Mesodermal cell (in vitro differentiated cells): ENCODE data around the gene COL6A2.

Experiments used
- H3K27ac ChIP-seq: 2 replicates; pipeline ENCODE4 v1.7.0; 2013; ENCODE audit warnings: mild to moderate bottlenecking, low read depth, low read length, moderate library complexity; ENCODE audit not compliant: severe bottlenecking
- H3K36me3 ChIP-seq: 2 replicates; pipeline ENCODE4 v1.7.1; 2013; ENCODE audit warnings: mild to moderate bottlenecking, low read length, moderate library complexity; ENCODE audit not compliant: control insufficient read depth, insufficient read depth
- H3K4me1 ChIP-seq: one replicate; pipeline ENCODE4 v1.7.1; 2013; ENCODE audit warnings: mild to moderate bottlenecking, low read length; ENCODE audit not compliant: insufficient read depth, control insufficient read depth, poor library complexity, severe bottlenecking
- H3K4me3 ChIP-seq: 2 replicates; pipeline ENCODE4 v1.7.0; 2013; ENCODE audit warnings: low read length, control low read depth, mild to moderate bottlenecking; ENCODE audit not compliant: insufficient read depth, poor library complexity, severe bottlenecking; ENCODE audit errors: extremely low read depth
- H3K9me3 ChIP-seq: 2 replicates; pipeline ENCODE4 v1.7.1; 2013; ENCODE audit warnings: mild to moderate bottlenecking, low read length, moderate library complexity; ENCODE audit not compliant: control insufficient read depth
- WGBS, 2 experiments: methylation state at CpG; one replicate each; pipeline ENCODE4 v1.1.5; 2013; ENCODE audit warnings: missing lambda C conversion rate in 2 of 2; ENCODE audit not compliant: insufficient coverage in 2 of 2; 5-methylcytosine and 5-hydroxymethylcytosine counted together

Gene COL6A2

DNA sequence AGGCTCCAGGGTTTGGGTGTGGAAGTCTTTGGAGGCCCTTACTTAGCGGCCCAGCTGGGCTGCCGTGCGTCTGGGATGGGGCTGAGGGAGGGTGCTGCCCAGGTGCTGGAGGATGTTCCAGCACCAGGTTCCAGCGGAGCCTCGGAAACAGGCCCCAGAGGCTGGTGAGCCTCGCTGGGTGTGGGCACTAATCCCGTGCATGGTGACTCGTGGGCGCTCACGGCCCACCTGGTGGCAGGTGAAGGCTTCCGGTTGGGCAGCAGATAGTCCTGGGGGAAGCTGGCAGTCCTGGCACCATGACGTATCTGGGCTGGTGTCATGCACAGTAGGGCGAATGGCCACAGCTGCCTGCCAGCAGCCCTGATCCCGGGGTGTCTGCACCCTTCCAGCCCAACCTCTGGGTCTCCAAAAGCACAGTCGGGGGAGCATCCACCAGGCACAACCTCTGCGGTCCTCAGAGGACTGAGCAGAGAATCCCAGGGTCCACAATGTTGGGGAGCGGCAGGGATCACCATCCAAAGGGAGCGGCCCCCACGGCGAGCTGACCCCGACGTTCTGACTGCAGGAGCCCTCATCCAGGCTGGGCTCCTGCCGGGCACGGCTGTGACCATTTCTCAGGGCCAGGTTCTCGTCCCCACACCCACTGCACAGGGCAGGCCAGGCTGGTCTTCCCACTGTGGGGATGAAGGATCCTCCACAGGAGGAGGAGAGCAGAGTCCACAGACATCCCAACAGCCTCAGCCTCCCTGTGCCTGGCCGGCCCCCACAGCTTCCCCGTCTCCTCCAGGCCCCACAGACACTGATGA lies 32.1 kb downstream of the COL6A2 start:
- Histone ChIP-seq H3K36me3 (peaks cover 44% of the 10 kb centered on the region), H3K27ac (peak overlapping the region; percentile 10), H3K4me3 (no peak overlapping the region), H3K9me3 (no peaks in the 10 kb centered on the region), H3K4me1 (no peaks in the 10 kb centered on the region)
- WGBS, 2 experiments, result 95 to 99% methylated on average over 18 to 23 of the region's 27 CpGs

DNA sequence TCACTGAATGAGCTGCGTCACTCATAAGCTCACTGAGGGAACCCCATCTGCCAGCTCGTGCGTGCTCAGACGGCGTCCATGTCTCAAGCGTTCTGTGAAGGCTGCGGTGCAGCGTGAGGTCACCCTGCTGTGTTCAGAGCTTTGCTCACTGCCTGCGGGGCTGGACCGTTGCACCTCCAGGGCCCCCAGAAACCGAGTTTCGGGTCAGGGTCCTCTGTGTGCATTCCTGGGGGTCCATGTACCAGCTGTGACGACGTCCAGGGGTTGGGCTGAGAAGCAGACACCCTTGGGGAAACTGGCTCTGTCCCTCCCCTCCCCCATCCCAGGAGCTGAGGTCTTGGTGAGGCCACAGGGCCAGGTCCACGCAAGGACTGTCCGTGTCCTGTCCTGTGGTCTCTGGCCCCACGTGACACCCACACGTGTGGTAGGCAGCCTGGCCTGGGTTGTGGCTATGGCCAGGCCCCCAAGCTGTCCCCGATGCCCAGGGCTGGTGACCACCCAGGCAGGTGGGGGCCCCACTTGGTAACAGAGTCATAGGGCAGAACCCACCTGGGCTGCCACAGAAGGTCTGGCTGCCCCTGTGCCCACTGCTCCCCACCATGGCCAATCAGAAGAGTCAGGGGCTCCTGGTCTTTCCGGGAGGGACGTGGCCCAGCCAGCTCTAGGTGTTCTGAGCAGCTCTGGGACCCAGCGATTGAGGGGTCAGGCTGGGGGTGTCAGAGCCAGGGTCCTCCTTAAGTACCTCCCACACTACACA lies 33.1 kb downstream of the COL6A2 start:
- Histone ChIP-seq H3K4me3 (no peak overlapping the region), H3K4me1 (no peaks in the 10 kb centered on the region), H3K27ac (peak overlapping the region; percentile 29), H3K36me3 (peaks cover 34% of the 10 kb centered on the region), H3K9me3 (no peaks in the 10 kb centered on the region)
- 95 to 99% methylated on average over 22 of the region's 22 CpGs for WGBS, 2 experiments

DNA sequence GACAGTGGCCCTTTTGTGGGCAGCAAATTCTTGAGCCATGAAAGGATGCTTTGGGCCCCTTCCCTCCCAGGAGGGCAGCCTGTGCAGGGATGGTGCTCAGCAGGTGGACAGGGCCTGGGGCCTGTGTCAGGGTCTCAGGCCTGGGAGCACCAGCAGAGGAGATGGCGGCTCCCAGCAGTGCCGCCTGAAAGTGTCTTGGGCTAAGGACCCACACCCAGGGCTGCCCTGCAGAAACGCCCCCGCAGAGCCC lies 33.6 kb downstream of the COL6A2 start:
- peaks cover 30% of the 10 kb centered on the region for H3K36me3 ChIP-seq
- H3K9me3 ChIP-seq, result no peaks in the 10 kb centered on the region
- WGBS, 2 experiments, result 96 to 100% methylated on average over 4 of the region's 4 CpGs
- H3K27ac ChIP-seq, result no peak overlapping the region
- H3K4me3 ChIP-seq, result no peak overlapping the region
- H3K4me1 ChIP-seq, result no peaks in the 10 kb centered on the region

DNA sequence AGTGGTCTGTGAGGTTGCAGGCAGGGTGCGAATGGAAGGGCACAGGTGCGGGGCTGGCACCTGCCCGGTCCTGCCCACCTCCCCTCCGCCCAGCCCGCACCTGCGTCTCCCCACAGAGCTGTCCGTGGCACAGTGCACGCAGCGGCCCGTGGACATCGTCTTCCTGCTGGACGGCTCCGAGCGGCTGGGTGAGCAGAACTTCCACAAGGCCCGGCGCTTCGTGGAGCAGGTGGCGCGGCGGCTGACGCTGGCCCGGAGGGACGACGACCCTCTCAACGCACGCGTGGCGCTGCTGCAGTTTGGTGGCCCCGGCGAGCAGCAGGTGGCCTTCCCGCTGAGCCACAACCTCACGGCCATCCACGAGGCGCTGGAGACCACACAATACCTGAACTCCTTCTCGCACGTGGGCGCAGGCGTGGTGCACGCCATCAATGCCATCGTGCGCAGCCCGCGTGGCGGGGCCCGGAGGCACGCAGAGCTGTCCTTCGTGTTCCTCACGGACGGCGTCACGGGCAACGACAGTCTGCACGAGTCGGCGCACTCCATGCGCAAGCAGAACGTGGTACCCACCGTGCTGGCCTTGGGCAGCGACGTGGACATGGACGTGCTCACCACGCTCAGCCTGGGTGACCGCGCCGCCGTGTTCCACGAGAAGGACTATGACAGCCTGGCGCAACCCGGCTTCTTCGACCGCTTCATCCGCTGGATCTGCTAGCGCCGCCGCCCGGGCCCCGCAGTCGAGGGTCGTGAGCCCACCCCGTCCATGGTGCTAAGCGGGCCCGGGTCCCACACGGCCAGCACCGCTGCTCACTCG lies 34.1 kb downstream of the COL6A2 start:
- H3K4me3 ChIP-seq, result no peak overlapping the region
- peaks cover 24% of the 10 kb centered on the region for H3K36me3 ChIP-seq
- no peak overlapping the region for H3K27ac ChIP-seq
- H3K9me3 ChIP-seq, result no peaks in the 10 kb centered on the region
- 97% methylated on average over 73 to 78 of the region's 85 CpGs for WGBS, 2 experiments
- no peaks in the 10 kb centered on the region for H3K4me1 ChIP-seq

DNA sequence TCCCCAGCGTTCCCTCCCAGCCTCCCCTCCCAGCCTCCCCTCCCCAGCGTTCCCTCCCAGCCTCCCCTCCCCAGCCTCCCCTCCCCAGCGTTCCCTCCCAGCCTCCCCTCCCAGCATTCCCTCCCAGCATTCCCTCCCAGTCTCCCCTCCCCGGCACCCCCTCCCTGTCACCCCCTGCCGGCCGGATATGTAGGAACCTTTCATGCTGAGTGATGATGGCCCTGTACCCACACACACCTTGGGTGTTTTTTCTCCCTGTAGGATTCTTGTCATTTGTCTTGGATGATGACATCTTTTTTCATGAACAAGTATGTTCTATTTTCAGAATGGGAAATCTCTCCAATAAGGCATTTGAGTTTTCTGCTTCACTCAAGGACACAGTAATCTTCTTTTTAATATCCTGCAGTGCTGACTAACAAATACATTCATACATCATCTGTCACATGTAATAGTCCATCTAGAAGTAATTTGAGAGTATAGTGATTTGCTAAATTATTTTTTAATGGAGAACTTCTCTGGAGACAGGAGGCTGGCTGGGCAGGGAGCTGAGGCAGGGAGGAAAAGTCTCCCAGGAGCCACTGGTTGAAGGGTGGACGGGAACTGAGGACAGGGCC lies 38.0 kb downstream of the COL6A2 start:
- no peaks in the 10 kb centered on the region for H3K9me3 ChIP-seq
- H3K36me3 ChIP-seq, result peaks cover under 1% of the 10 kb centered on the region
- no peaks in the 10 kb centered on the region for H3K4me1 ChIP-seq
- WGBS, 2 experiments, result 100% methylated on average over 1 of the region's 7 CpGs; no CpG with 5 or more reads in 1 of the 2 experiments
- H3K27ac ChIP-seq, result no peak overlapping the region
- H3K4me3 ChIP-seq, result no peak overlapping the region

DNA sequence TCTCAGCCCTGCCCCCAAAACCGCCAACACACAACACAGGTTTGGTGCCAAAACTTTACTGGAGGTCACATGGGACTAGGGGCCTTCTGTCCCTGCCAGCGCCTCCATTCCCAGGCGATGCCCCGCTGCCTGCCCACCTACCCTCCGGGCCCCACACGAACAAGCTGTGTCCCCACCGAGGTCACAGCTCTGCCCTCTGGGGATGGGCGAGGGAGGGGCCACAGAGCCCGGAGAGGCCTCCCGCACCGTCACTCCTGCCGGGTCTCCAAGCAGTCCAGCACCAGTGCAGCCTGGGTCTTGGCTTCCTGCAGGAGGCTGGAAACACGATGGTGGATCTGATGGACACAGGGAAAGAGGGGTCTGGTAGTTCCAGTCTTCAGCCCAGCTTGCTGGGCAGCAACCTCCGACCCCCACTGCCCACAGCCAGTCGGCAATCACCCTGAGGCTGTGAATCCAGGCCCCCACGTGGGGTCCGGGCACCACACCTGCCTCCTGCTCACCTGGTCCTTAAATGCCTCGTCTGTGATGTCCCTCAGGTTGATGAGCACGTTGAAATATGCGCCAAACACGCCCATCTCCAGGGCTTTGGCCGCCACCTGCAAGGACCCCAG lies 38.9 kb downstream of the COL6A2 start:
- WGBS, 2 experiments, result 87 to 92% methylated on average over 22 of the region's 22 CpGs
- Histone ChIP-seq H3K4me1 (no peaks in the 10 kb centered on the region), H3K4me3 (no peak overlapping the region), H3K9me3 (no peaks in the 10 kb centered on the region), H3K27ac (no peak overlapping the region), H3K36me3 (no peaks in the 10 kb centered on the region)

DNA sequence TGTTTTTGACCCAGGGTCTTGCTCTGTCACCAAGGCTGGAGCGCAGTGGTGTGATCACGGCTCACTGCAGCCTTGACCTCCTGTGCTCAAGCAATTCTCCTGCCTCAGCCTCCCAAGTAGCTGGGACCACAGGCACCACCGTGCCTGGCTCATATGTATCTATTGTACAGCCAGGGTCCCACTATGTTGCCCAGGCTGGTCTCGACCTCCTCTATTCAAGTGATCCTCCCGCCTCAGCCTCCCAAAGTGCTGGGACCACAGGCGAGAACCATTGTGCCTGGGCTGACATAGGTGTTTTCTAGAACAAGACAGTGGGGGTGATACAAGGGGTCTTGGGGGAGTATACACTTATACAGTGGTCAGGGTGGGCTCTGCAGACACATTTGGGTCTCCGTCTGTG lies 40.0 kb downstream of the COL6A2 start:
- Histone ChIP-seq H3K27ac (no peak overlapping the region), H3K36me3 (no peaks in the 10 kb centered on the region), H3K4me1 (no peaks in the 10 kb centered on the region), H3K9me3 (no peaks in the 10 kb centered on the region), H3K4me3 (no peak overlapping the region)
- WGBS, 2 experiments, result 90 to 94% methylated on average over 6 of the region's 7 CpGs

DNA sequence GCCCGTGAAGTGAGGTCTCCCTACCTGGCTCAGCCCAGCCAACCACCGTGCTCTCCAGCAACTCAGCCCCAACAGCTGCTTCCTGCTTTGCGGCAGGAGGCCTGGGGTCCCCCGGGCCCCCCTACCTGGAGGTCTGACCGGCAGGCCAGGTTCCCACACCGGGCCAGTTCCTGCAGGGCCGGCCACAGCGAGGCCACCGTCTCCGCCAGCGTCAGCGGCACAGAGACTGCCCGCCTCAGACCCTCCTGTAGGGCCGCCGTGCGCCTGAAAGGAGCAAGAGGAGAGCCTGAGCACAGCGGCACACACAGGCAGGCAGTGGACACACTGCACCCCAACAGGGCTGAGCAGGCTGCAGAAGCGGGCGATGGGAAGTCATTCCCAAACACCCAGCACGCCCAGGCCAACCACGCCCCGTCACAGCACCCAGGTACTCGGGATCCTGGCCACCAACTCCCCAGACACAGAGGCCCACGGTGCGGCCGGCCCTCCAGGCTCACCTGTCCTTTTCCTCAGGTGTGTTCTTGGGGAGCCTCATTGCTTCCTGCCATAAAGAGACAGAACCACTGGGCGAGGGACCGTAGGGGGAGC lies 40.6 kb downstream of the COL6A2 start:
- Histone ChIP-seq H3K4me1 (no peaks in the 10 kb centered on the region), H3K9me3 (no peaks in the 10 kb centered on the region), H3K4me3 (no peak overlapping the region), H3K36me3 (no peaks in the 10 kb centered on the region), H3K27ac (no peak overlapping the region)
- WGBS, 2 experiments, result 94 to 95% methylated on average over 23 to 28 of the region's 28 CpGs

DNA sequence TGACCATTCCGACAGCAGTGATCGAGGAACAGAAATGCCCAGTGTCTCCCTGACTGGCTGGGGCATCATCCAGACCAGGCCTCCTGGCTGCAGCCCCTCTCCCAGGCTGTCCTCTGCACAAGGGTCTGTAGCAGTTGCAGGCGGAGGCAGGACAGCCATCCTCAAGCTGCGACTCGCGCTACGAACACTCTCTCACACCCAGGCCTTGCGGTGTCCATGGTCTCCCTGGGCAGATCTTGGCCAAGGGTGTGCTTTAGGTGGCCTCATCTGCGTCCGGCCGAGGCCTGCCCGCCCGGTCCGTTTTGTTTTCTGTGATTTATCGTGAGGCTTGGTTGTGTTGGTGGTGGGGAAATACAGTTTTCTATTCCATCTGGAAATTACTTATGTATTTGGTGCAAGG lies 41.8 kb downstream of the COL6A2 start:
- Histone ChIP-seq H3K4me3 (no peak overlapping the region), H3K36me3 (no peaks in the 10 kb centered on the region), H3K4me1 (no peaks in the 10 kb centered on the region), H3K9me3 (no peaks in the 10 kb centered on the region), H3K27ac (no peak overlapping the region)
- WGBS, 2 experiments, result 81% methylated on average over 6 to 12 of the region's 15 CpGs
